HG03457 (cell line): ENCODE results near the gene C11orf24.

ENCODE experiments used
- ATAC-seq: cut with Tn5 transposase; IDR thresholded peaks from one replicate; pipeline ENCODE4 v1.9.1; 2021; ENCODE audit warnings: moderate number of reproducible peaks; ENCODE audit not compliant: unreplicated experiment

C11orf24 gene

DNA sequence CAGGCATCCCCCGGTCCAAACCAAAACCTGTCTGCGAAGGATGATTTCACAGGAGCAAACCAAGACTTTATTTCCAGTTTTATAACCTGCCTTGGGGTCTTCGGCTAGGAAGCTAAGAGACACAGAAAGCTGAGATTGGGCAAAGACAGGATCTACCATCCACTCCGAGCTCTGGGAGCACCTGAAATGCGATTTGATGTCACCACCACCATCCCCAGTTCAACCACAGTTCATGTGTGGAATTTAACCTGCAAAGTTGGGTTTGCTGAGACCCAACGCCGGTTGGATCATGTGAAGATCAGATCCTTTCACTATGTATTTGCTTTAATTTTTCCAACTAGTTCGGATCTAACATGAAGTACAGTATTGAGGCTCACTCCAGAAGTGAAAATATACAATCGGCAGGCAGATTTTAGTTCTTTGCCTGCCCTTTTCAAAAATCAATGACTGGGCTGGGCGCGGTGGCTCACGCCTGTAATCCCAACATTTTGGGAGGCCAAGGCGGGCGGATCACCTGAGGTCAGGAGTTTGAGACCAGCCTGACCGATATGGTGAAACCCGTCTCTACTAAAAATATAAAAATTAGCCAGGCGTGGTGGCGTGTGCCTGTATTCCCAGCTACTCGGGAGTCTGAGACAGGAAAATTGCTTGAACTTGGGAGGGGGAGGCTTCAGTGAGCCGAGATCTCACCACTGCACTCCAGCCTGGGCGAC, 1.4 kb upstream of the C11orf24 start:
- no peak for ATAC-seq

DNA sequence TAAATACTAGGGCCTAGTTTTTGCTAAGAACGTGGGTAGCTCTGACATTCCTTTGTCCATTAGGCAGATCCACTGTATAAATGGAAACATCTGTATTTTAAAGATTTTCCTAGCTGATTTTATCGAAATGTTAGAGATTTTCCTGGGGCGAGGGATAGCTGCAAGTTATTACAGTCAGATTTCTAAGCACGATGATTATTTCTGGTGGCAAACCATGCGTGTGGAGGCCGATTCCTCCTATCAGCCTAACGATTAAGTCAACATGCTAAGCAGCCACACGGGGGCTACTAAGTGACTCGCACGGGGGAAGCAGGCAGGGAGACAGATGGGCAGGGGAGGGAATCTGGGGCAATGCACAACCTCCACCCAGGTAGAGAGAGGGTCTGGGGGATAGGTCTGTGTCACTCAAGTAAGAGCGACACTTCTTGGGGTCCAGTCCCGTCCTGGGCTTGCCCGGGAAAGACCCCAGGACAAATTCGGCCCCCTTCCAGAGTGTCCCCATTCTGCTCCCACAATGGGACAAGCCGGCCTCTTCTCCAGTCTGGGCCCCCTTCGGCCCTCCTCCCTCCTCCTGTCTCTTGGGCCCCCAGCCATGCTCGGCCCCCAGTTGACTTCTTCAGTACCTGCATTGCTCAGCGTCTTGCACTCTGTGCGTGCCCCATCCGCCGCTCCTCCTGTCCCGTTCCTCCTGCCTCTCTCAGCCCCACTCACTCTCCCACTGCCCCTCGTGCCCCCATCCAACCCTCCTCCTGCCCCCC, 571 bp downstream of the C11orf24 start:
- peak; percentile 8 for ATAC-seq

DNA sequence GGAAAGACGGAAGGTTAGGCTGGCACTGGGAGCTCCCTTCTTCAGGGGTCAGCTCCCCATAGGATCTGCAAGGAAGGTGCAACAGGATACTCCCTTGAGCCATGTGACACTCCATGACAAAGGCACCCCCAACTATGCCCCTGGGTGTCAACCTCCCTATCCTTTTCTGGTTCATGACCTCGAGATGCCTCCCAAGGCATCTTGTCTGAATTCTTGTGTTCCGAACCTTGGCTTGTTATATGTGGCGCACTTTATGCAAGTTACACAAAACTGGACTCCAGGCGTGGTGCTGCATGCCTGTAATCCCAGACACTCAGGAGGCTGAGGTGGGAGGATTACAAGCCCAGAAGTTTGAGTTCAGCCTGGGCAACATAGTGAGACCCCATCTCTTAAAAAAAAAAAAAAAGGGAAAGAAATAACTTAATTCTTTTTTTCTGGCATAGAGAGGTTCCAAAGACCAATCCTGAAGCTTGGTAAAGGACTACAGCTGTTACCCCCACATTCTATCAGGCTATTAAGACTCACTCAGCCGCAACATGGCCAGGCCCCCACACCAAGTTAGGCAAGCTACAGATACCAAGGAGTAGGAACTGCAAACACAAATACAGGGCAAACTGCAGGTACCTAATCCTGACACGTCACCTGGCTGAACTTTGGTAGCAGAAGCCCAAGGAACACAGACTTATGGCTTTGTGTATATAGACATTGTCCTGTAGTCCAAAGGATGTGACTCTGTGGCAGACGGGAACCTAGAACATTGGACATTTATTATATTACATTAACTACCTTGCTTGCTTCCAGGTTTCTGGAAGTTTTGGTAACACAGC, 1.4 kb downstream of the C11orf24 start:
- no peak for ATAC-seq

DNA sequence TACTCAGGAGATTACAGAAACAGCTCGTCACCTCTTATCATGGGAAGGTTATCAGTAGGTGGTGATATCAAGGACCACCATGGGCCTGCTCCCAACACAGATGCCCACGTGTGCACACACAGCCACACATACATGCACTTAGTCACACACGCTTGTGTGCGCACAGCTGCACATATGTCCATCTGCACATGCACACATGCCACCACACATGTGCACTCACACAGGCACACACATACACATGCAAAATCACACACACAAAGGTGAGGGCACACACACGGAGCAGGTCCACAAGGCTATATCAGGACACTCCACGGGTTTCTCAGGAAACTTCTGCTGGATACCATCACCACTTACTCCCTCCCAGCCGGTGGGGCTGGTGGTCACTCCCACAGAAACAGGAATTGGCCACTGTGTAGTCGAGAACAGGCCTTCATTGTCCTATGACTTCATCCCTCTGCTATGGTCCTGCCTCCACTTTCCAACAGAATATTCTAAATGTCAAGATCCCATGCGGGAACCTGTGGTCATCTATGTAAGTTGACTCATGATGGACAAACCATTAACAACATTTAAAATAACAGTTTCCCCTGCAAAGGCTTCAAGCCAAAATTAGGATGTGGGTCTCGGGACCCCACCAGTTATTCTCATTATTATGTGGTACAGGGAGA, 2.2 kb downstream of the C11orf24 start:
- no peak for ATAC-seq

DNA sequence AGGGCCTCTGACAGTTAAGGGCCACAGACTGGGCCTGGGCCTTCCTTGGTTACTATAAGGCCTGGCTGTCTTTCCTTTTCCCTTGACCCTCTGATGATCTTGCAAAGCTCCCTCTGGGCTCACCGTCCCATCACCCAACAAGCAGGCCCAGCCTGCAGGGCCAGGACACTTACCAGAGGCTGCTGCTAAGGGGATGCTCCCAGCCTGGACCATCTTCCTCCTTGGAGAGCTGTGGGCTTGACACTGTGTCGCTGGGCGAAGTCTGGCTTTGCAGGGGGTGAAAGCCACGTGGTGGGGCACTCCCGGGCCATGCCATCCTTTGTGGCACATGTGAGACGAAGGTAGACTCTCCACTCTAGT, 3.9 kb downstream of the C11orf24 start:
- no peak for ATAC-seq

DNA sequence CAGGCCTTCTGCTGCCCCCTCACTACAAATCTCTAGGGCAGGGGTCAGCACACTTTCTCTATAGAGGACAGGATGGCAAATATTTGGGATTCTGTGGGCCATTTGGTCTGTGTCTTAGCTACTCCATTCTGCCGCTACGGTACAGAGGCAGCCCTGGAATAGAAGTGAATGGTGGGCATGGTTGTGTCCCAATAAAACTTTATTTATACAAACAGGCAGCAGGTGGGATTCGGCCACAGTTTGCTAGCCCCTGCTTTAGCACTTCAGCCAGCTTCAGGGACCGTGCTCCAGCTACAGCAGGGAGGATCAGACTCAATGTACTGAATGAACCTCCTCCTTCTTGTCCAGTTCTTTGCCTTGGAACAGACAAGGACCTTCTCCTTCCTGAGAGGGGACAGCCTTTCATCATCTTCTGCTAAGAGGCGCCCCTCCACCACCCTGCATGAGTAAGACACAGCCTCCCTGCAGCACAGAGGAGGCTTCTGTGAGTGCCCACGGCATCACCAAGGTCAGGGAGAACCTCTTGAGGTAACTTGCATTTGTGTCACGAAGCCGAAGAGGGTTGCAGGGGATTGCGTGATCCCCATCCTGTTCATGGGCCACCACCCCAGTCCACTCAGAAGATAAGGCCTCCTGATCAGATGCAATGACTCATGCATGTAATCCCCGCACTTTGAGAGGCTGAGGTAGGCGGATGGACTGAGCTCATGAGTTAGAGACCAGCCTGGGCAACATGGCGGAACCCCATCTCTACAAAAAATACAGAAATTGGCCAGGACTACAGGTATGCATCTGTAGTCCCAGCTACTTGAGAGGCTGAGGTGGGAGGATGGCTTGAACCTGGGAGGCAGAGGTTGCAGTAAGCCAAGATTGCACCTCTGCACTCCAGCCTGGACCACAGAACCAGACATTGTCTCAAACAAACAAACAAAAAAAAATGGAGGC, 4.6 kb downstream of the C11orf24 start:
- no peak for ATAC-seq

DNA sequence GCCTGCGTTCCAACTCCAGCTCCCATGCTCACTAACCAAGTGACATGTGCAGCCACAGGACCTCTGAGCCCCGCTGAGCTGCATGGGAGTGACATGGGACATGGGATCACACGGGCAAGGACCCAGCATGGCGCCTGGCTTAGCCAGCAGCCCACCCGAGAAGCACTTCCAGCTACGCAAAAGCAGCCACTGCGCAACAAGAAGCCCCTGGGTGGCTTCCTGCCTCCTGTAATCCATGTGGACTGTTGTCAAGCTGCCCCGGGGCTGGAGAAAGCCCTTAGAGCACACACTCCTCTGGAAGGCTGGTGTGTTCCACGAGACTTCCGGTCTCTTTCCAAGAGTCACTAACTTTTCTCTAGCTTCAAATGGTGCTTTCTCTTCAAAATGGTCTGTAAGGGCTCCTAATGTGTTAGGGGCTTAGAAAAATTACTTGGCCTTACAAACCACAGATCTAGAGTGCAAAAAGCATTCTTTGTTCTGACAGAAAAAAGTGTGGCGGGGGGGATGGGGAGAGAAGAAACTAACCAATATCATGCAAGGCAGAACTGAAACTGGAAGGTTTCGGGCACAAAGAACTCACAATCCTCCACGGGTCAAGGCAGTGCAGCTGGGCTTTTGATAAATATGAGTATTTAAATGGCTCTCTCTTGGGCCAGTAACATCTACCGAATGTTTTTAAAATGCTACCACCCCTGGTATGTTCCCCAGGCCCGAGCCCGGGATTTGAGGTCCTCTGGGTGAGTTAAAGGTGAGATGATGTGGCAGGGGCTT, 5.5 kb downstream of the C11orf24 start:
- peak; percentile 39 for ATAC-seq

DNA sequence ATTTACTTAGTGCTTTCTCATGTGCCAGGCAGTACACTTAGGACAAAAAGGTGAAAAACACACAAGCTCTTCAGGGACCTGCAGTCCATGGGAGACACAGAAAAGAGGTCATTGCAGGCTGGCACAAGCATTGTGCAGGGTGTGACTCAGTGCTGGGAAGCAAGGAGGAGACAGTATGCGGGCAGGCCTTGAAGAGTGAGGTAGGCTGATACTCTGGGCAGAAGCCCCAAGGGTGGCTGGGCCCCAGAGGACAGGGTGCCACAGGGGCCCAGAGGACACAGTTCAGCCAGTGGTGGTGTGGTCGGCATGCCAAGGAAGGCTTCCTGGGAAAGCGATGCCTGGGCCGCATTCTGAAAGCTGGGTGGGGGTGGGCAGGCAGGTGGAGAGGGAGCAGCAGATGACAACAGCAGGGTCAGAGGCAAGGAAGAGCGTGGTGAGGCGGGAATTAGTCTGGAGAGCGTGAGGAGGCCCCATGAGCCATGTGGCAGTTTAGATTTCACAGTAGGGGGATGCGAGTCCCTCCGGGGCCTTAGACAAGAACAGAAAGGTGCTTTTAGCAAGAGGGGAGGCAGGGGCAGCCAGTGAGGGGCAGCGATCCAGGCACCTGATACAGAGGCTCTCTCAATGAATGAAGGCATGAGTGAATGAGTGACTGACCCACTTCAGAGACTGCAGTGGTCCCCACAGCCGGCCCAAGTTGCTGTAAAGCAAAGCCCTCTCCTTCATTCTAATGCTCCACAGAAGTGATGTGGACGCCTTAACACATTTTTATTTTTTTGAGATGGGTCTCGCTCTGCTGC, 6.8 kb downstream of the C11orf24 start:
- no peak for ATAC-seq

DNA sequence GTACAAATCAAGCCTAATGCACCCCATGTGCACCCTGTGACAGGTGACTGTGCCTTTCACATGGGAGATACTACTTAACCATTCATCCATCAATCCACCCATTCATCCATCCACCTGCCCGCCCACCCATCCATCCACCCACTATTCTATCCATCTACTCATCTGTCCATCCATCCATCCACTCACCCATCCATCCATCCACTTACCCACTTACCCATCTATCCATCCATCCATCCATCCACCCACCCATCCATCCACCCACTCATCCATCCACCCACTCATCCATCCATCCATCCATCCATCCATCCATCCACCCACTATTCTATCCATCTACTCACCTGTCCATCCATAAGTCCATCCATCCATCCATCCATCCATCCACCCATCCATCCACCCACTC, 7.5 kb downstream of the C11orf24 start:
- ATAC-seq: no peak

DNA sequence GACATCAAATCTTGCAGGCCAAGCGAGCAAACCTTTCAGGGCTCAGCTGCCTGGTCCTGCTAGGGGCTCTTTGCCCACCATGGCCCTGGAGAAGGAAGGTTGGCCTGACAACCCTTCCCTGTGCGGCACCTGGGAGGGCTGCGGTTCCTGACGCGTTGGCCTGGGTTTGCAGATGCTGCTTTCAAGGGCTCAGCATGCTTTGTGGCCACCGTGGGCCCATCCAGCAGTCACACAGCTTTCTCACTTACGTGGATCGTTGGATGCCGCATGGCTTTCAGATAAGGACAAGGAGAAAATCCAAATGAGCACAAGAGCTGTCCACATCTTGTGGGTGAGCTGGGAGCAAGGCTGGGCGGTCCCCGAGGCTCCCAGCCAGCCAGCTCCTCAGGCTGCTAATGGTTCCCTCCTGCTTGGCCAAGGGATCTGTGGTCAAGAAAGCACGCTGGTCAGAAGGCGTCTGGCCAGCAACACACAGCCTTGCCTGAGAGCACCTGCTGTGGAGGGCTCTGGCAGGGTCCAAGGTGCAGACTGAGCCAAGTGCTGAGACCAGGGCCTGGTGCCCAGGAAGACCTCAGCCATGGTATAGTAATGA, 8.2 kb downstream of the C11orf24 start:
- ATAC-seq: no peak

DNA sequence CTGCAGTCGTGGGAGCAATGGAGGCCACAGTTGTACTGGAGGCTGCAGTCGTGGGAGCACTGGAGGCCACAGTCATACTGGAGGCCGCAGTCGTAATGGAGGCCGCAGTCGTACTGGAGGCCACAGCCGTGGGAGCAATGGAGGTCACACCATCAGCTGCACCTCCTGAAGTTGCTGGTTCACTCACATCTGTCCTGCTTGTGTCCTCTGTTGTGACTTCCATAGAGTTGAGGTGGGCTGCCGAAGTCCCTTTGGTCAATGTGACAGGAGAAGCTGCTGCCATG, 9.3 kb downstream of the C11orf24 start:
- ATAC-seq: no peak

DNA sequence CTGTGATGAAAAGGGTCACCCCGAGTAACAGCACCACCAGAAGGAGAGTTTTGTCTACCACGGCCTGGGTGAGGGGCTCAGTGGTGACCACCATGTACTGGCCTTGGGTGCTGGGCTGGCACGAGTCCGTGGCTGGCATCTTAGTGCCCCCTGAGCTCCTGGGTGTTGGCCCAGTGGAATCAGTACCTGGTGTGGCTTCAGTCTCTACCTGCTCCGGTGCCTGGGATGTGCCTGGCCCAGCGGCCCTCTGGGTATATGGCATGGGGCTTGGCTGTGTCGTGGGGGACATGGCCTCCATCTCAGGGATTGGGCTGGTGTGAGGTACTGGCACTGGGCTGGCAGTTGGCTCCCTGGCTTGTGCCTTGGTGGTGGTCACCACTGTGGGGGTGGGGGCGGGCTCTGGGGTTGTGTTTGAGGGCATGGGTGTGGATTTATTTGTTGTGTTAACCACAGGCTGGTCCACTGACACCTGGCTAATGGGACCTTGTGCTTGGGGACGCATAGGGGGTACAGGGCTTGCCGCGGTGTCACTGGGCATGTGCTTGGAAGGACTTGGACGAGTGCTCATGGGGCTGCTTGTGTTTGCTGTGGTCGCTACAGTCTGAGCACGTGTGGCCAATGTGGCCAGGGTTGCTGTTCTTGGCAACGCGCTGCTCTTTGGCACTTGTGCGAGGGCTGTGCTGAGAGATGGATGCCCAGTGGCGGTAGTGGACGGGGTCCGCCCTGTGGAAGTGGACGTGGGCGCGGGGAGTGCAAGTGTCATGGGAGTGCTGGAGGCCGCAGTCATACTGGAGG, 9.8 kb downstream of the C11orf24 start:
- ATAC-seq: no peak

DNA sequence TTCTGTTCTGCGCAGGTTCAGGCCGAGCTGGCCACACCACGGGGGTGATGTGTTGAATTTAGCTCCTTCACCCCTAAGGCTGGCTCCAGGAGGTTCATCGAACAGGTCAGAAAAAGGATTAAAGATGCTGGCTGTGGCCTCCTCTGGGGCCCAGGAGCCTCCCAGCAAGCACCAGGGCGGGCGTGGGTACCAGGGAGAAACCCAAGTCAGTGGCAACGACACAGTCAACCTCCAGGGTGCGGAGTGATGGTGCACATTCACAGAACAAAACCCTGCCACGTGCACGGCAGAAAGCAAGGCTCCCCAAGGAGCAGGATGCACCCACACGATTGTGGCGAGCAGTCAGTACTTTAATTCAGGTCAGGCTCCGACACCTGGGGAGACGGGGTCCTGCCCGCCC, 10.8 kb downstream of the C11orf24 start:
- ATAC-seq: no peak

DNA sequence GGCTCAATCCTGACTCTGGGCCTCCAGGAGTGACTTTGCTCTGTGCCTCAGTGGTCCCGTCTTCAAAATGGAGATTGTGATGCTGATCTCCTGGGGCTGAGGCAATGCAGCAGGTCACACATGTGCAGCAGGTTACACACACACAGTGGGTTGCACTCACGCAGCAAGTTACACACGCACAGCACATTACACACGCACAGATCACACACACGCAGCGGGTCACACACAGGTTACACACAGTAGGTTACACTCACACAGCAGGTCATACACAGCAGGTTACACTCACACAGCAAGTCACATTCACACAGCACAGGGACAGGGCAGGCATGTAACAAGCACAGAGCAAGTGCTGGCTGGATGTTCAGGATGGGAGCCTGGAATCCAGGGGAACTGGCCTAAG, 11.3 kb downstream of the C11orf24 start:
- no peak for ATAC-seq

DNA sequence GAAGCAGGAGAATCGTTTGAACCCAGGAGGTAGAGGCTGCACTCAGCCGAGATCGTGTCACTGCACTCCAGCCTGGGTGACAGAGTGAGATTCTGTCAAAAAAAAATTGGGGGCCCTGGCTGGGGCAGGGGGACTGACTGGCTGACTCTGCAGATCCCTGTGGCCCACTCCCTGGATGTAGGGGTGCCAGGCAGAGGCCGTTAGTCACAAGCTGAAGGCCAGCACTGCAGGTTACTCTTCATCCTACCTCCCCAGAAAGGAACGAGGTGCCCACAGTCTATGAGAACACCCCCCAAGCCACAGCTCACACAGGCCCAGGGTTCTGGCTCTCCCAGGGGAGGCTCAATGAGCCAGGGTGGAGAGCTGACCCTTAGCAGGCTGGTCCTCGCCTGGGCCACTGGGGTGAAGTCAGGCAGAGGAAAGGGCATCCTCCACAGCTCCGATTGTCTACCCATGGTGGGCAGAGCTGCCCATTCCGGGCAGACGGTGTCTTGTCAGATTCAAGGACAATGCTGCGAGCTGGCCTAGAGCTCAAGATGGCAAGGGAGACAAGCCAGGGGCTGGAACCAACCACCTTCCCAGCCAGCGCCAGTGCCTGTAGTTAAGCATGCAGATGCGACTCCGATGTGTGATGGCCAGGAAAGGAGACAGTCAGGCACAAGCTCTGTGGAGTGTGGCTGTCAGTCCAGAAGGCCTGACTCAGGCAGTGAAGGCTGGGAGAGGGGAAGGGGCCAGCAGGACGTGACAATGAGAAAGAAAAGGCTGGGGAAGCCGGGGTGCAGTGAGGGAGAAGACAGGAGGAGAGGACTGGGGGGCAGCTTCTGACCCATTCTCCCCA, 12.4 kb downstream of the C11orf24 start:
- ATAC-seq: no peak

DNA sequence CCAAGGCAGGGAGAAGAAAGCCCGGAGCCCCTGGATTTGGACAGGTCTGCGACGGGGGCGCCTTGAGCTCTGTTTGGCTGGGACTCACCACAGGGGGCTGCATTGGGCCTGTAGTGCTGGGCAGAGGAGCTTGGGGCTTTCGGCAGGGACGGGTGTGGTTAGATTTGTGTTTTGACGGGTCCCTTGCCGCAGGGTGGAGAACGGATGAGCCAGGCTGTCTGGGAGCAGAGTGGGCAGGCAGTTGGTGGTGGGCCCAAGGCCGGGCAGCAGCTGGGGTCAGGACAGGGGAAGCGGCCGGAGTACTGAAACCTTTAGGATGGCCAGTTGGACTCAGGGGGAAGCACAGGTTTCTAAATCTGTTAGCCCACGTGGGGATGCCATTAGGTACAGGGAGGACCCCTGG, 13.4 kb downstream of the C11orf24 start:
- no peak for ATAC-seq
